IPS-15b (cell line): ENCODE measurements around the gene PASK.

ENCODE experiments used
- H3K27me3 ChIP-seq: one replicate; pipeline ENCODE4 v1.6.1; 2013; ENCODE audit warnings: low read length; ENCODE audit not compliant: control insufficient read depth, insufficient read depth
- H3K36me3 ChIP-seq: one replicate; pipeline ENCODE4 v1.6.1; 2013; ENCODE audit warnings: low read length; ENCODE audit not compliant: control insufficient read depth, insufficient read depth
- H3K4me1 ChIP-seq: one replicate; pipeline ENCODE4 v1.6.1; 2013; ENCODE audit warnings: mild to moderate bottlenecking, low read length; ENCODE audit not compliant: control insufficient read depth, insufficient read depth
- H3K4me3 ChIP-seq: one replicate; pipeline ENCODE4 v1.5.1; 2013; ENCODE audit warnings: low read depth, low read length
- H3K9ac ChIP-seq: one replicate; pipeline ENCODE4 v1.6.1; 2013; ENCODE audit warnings: low read depth, mild to moderate bottlenecking, low read length
- H3K9me3 ChIP-seq: one replicate; pipeline ENCODE4 v1.6.1; 2013; ENCODE audit warnings: mild to moderate bottlenecking, low read length; ENCODE audit not compliant: control insufficient read depth, insufficient read depth

Gene PASK

DNA sequence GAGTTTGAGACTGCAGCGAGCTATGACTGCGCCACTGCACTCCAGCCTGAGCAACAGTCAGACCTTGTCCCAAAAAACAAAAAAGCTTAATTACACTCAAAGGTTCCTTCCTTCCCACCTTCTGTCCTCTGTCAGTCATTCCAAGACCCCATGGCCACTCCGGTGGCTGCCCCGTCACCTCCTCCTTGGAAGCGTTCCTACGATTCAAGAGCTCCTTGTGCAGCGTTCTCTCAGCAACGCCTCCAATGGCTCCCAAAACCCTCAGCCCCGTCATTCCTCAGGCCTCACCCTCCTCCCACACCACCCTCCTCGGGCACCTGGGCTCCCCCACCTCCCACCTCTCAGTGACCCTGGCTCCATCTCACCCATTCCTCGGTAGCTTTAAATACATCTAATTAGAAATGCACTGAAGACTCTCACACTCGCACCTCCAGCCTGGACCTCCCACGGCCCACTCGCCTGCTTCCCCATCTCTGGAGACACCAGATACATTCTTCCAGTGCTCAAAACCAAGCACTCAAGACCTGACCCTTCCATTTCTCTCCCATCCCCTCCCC is 8.0 kb downstream of the PASK start:
- Histone ChIP-seq H3K9me3 (no peaks in the 10 kb centered on the region), H3K27me3 (no peaks in the 10 kb centered on the region), H3K9ac (no peak overlapping the region), H3K4me3 (no peak overlapping the region), H3K4me1 (no peaks in the 10 kb centered on the region), H3K36me3 (peaks cover 26% of the 10 kb centered on the region)

GRCh38 chr2:241140445-241140840 is 8.8 kb downstream of the PASK start:
- Histone ChIP-seq H3K27me3 (no peaks in the 10 kb centered on the region), H3K4me1 (no peaks in the 10 kb centered on the region), H3K9ac (no peak overlapping the region), H3K4me3 (no peak overlapping the region), H3K9me3 (no peaks in the 10 kb centered on the region), H3K36me3 (peaks cover 34% of the 10 kb centered on the region)

GRCh38 chr2:241139531-241140444 is 9.5 kb downstream of the PASK start:
- H3K36me3 ChIP-seq: peaks cover 40% of the 10 kb centered on the region
- H3K27me3 ChIP-seq: no peaks in the 10 kb centered on the region
- H3K4me1 ChIP-seq: no peaks in the 10 kb centered on the region
- H3K4me3 ChIP-seq: no peak overlapping the region
- H3K9me3 ChIP-seq: no peaks in the 10 kb centered on the region
- no peak overlapping the region for H3K9ac ChIP-seq

DNA sequence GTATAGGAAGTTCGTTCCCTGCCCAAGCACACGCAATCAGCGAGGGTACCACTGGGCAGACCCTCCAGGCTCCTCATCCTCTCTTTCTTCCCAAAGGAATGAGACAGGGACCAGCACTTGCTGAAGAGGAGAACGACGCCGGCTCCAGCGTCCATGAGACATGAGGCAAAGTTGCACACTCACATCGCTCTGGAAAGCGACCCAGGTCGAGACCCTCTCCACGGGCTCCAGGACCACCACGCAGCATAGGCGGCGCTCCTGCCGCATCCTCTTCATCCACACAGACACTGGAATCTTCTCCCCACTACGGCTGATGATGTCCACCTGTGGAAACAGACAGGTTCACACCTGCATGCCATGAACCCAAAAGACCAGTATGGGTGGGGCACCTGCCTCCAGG is 10.8 kb downstream of the PASK start:
- no peaks in the 10 kb centered on the region for H3K4me1 ChIP-seq

GRCh38 chr2:241137276-241138190 is 11.7 kb downstream of the PASK start:
- Histone ChIP-seq H3K4me1 (no peaks in the 10 kb centered on the region), H3K27me3 (no peaks in the 10 kb centered on the region), H3K9me3 (no peaks in the 10 kb centered on the region), H3K4me3 (no peak overlapping the region), H3K36me3 (peaks cover 50% of the 10 kb centered on the region), H3K9ac (no peak overlapping the region)

More for the DNA sequence above, 10.8 kb downstream of the PASK start:
- no peak overlapping the region for H3K4me3 ChIP-seq
- H3K9ac ChIP-seq: no peak overlapping the region
- H3K36me3 ChIP-seq: peaks cover 46% of the 10 kb centered on the region
- no peaks in the 10 kb centered on the region for H3K9me3 ChIP-seq
- no peaks in the 10 kb centered on the region for H3K27me3 ChIP-seq

- no peaks in the 10 kb centered on the region for H3K9me3 ChIP-seq
- no peaks in the 10 kb centered on the region for H3K4me1 ChIP-seq
- peaks cover 50% of the 10 kb centered on the region for H3K36me3 ChIP-seq
Observed at GRCh38 chr2:241136661-241137260, 12.5 kb downstream of the PASK start.

DNA sequence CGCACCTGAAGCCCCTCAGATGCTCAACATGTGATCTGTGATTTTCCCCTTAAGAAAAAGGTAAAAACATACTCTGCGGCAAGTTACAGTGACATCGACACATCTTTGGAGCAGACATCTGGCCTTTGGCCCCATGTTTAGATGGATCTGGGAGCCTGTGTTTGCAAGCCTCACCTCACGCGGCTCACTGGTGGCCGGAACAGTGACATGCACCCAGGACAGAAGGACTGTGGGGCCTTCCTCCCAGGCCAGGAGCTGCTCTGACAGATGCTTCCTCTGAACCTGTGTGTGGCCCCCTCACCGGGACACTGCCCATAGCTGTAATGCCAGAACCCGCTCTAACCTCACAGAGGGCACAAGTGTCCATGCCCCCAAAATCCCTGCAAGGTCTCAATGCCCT is 13.1 kb downstream of the PASK start:
- Histone ChIP-seq H3K9me3 (no peaks in the 10 kb centered on the region), H3K4me1 (no peaks in the 10 kb centered on the region), H3K27me3 (no peaks in the 10 kb centered on the region), H3K9ac (no peak overlapping the region), H3K4me3 (no peak overlapping the region), H3K36me3 (peaks cover 50% of the 10 kb centered on the region)

More at GRCh38 chr2:241136661-241137260, 12.5 kb downstream of the PASK start:
- Histone ChIP-seq H3K27me3 (no peaks in the 10 kb centered on the region), H3K9ac (no peak overlapping the region), H3K4me3 (no peak overlapping the region)

DNA sequence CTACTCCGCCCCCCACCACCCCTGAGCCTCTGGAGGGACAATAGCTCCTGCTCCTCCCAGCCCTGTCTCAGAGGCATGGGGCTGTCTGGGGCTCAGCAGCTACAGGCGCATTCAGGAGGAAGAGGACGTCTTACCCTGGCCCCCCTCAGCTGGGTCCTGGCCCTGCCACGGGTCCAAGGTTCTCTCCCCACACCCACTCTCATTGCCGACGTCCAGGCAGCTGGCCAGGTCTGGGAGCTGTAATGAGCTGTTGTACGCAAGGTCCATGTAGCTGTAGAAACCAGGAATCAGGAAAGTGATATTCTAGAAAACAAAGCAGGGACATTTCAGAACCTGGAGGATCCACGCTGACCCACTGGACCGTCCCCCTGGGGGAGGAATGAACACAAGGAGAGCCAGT is 13.5 kb downstream of the PASK start:
- H3K27me3 ChIP-seq: no peaks in the 10 kb centered on the region
- H3K9me3 ChIP-seq: no peaks in the 10 kb centered on the region
- peaks cover 49% of the 10 kb centered on the region for H3K36me3 ChIP-seq
- H3K9ac ChIP-seq: no peak overlapping the region
- H3K4me1 ChIP-seq: no peaks in the 10 kb centered on the region
- H3K4me3 ChIP-seq: no peak overlapping the region

- peaks cover 45% of the 10 kb centered on the region for H3K36me3 ChIP-seq
- no peak overlapping the region for H3K4me3 ChIP-seq
- H3K9ac ChIP-seq: no peak overlapping the region
- no peaks in the 10 kb centered on the region for H3K9me3 ChIP-seq
- no peaks in the 10 kb centered on the region for H3K27me3 ChIP-seq
- no peaks in the 10 kb centered on the region for H3K4me1 ChIP-seq
Observed at GRCh38 chr2:241134711-241135110, 14.6 kb downstream of the PASK start.

- H3K4me3 ChIP-seq: no peak overlapping the region
- no peaks in the 10 kb centered on the region for H3K27me3 ChIP-seq
- peaks cover 48% of the 10 kb centered on the region for H3K36me3 ChIP-seq
- no peak overlapping the region for H3K9ac ChIP-seq
- no peaks in the 10 kb centered on the region for H3K9me3 ChIP-seq
- H3K4me1 ChIP-seq: no peaks in the 10 kb centered on the region
Observed at GRCh38 chr2:241133436-241133820, 15.8 kb downstream of the PASK start.
